GM21529 (cell line): ENCODE results near the gene PTF1A.

ENCODE experiments used
- ATAC-seq: cut with Tn5 transposase; IDR thresholded peaks from one replicate; pipeline ENCODE4 v1.9.1; 2021; ENCODE audit not compliant: unreplicated experiment

The PTF1A gene

GRCh38 chr10:23186178-23186577 lies 5.9 kb upstream of the PTF1A start:
- no peak for ATAC-seq

- no peak for ATAC-seq
Measured at GRCh38 chr10:23186697-23187096, 5.4 kb upstream of the PTF1A start.

GRCh38 chr10:23187155-23187554 lies 5.0 kb upstream of the PTF1A start:
- ATAC-seq: no peak

- ATAC-seq: no peak
Measured at GRCh38 chr10:23189024-23189423, 3.1 kb upstream of the PTF1A start.

GRCh38 chr10:23190872-23191763 lies 994 bp upstream of the PTF1A start:
- no peak for ATAC-seq

GRCh38 chr10:23192712-23193434 lies 761 bp downstream of the PTF1A start:
- no peak for ATAC-seq

GRCh38 chr10:23193435-23194074 lies 1.4 kb downstream of the PTF1A start:
- ATAC-seq: no peak

- no peak for ATAC-seq
Measured at GRCh38 chr10:23194471-23194965, 2.4 kb downstream of the PTF1A start.

GRCh38 chr10:23194966-23195845 lies 3.1 kb downstream of the PTF1A start:
- ATAC-seq: no peak

GRCh38 chr10:23195846-23196600 lies 3.9 kb downstream of the PTF1A start:
- ATAC-seq: no peak

- no peak for ATAC-seq
Measured at GRCh38 chr10:23196915-23197314, 4.8 kb downstream of the PTF1A start.

- no peak for ATAC-seq
Measured at GRCh38 chr10:23197416-23197861, 5.3 kb downstream of the PTF1A start.

- ATAC-seq: no peak
Measured at GRCh38 chr10:23198610-23198939, 6.5 kb downstream of the PTF1A start.

- ATAC-seq: no peak
Measured at GRCh38 chr10:23198940-23199767, 7.0 kb downstream of the PTF1A start.

- ATAC-seq: no peak
Measured at GRCh38 chr10:23199768-23200511, 7.8 kb downstream of the PTF1A start.

- ATAC-seq: no peak
Measured at GRCh38 chr10:23200586-23200985, 8.5 kb downstream of the PTF1A start.

- ATAC-seq: no peak
Measured at GRCh38 chr10:23200997-23201652, 9.0 kb downstream of the PTF1A start.

GRCh38 chr10:23201837-23202236 lies 9.7 kb downstream of the PTF1A start:
- ATAC-seq: no peak
